Measurements from ENCODE around the gene NUMB.
A peak's percentile ranks its signal among the peaks of the same experiment; 100 is the strongest.

- TF ChIP-seq CTCF (IDR thresholded peaks at IDR 0.05; ENCODE audit: low read depth, low read length, missing input control) = no peak
- TF ChIP-seq SP1 (IDR thresholded peaks at IDR 0.05) = peak; percentile 4
- no peak for TF ChIP-seq RAD21 (IDR thresholded peaks at IDR 0.05)
- TF ChIP-seq MAX (IDR thresholded peaks at IDR 0.05) = no peak
- TF ChIP-seq HNF4A (conservative IDR thresholded peaks at IDR 0.05) = no peak
- TF ChIP-seq YY1 (IDR thresholded peaks at IDR 0.05) = no peak
- TF ChIP-seq GABPA (IDR thresholded peaks at IDR 0.05 in 1 of 2, conservative IDR thresholded peaks at IDR 0.05 in 1 of 2) = no peak
- TF ChIP-seq REST (IDR thresholded peaks at IDR 0.05) = no peak
- no peak for TF ChIP-seq TAF1 (conservative IDR thresholded peaks at IDR 0.05)
- no peak for TF ChIP-seq ATF3 (IDR thresholded peaks at IDR 0.05)
- no peak for TF ChIP-seq JUND (IDR thresholded peaks at IDR 0.05)
- TF ChIP-seq HNF4G (IDR thresholded peaks at IDR 0.05) = no peak
- no peak for TF ChIP-seq ZBTB33 (IDR thresholded peaks at IDR 0.05)
These were observed 7.6 kb upstream of the NUMB start for GRCh38 chr14:73465823-73466532.
